Left ventricle myocardium superior (tissue), 1 donor: Measurements from ENCODE around the gene MXRA7. TPM values are rescaled to one million over a fixed set of nuclear protein-coding genes. Genes with fewer than 3 reads are reported as not detected.
A peak's percentile ranks its signal among the peaks of the same experiment; 100 is the strongest.
"Not testable (repeated sequence)": the region's sequence is repeated elsewhere in the genome, so short reads cannot be mapped to it uniquely, and the experiment has no call there.

Source experiments
- ATAC-seq: fragments of 200-7000 bp; cut with Tn5 transposase; one replicate; pipeline ENCODE4 v1.9.1; 2020; ENCODE audit warnings: mild to moderate bottlenecking, moderate library complexity
- DNase-seq: peaks from one replicate; pipeline ENCODE4 v3.0.0-alpha.2; 2020
- intact Hi-C: fragments of 100-400 bp; cut with micrococcal nuclease; formaldehyde crosslinking; loops from one replicate; pipeline ENCODE4 v1.11.0; 2022
- long read RNA-seq: library from polyadenylated mRNA; unstranded; transcript quantifications from one replicate; pipeline ENCODE4 v2.0.0, GENCODE V29; 2021
- total RNA-seq: library from RNA; stranded (reverse); fragmentation: NEBNext Ultra II Directional; extraction: Animal tissue kit (Norgen Biotek cat#: 25700); gene quantifications from one replicate; pipeline ENCODE4 v1.2.1, GENCODE V29; 2021
- donor health status: DM: no; HTN: yes; CAD: no; lungs with severe emphysema.

Gene MXRA7, protein sequence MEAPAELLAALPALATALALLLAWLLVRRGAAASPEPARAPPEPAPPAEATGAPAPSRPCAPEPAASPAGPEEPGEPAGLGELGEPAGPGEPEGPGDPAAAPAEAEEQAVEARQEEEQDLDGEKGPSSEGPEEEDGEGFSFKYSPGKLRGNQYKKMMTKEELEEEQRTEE
- 364 TPM for total RNA-seq
- long read RNA-seq, full-length matches to known transcripts = 1,185 of 1,282 reads
- long read RNA-seq, partial matches to known transcripts = 12 of 1,282 reads
- long read RNA-seq, other reads (novel, unspliced or antisense) = 85 of 1,282 reads

DNA sequence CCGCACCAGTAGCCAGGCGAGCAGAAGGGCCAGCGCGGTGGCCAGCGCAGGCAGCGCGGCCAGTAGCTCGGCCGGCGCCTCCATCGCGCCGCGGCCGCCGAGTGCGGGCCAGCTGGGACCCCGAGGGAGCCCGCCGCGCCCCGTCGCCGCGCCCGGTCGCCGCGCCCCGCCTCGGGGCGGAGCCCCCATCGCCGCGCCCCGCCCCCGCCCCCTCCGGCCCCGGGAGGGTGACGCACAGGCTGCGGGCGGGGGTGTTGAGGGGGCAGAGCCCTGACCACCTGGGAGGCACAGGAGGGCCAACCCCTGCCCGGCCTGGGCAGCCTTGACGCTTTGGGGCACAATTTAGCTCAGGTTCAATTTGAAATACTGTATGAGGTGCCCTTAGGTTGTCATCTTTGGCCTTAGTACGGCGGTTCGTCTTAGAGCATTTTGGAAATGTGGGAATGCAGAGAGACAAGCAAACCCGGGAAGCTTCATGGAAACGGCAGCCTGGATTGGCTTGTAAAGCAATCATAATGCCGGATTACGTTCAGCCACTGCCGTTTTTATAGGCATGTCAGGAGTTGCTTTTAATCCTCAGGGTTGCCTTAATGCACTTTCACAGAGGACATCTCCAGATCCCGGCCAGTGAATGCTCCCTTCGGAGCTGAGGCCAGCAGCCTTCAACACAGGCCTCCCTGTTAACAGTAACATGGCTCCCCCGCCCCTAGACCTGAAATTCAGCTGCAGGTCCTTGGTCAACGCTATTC, at the start of gene MXRA7:
TSS of gene MXRA7 (minus strand) at position 103 of the 749 bp plus-strand sequence. CDS start at position 84, 19 bp downstream.
- intact Hi-C loops = no loop called here
- DNase-seq (peak; percentile 88), ATAC-seq (peak; percentile 58)

DNA sequence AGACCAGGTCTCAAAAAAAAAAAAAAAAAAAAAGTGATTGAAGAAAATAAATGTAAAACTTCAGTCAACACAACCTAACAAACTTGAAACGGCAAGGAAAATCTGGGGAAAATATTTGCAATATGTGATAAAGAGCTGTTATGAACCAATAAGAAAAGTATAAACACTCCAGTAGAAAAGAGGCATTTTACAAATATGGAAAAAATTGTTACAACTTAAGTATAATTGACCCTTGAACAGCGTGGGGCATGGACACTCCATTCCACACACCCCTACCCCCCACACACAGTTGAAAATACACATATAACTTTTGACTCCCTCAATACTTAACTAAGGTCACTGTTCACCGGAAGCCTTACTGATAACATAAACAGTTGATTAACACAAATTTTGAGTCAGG, 47.8 kb upstream of the MXRA7 start:
- intact Hi-C loops = no loop called here
- no peak for ATAC-seq

DNA sequence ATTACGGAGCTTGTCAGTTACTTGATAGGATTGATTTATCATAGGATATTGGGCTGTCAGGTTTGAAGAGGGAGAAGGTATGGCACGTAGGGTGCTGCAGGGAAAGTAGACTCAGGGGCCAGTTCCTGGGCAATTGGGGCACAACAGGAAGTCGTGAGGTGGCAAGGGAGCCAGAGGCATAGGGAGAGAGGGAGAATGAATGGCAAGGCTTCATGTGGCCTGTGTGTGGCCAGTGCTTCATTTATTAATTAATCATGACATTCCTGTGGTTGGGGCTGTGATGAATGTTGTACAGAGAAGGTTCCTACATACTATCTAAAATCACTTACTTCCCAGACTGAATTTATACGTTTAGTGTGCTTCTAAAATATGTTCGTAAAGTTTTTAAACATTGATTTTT, 46.5 kb upstream of the MXRA7 start:
- intact Hi-C loops = no loop called here
- ATAC-seq (no peak), DNase-seq (no peak)

More for the DNA sequence above, 47.8 kb upstream of the MXRA7 start:
- DNase-seq = no peak

DNA sequence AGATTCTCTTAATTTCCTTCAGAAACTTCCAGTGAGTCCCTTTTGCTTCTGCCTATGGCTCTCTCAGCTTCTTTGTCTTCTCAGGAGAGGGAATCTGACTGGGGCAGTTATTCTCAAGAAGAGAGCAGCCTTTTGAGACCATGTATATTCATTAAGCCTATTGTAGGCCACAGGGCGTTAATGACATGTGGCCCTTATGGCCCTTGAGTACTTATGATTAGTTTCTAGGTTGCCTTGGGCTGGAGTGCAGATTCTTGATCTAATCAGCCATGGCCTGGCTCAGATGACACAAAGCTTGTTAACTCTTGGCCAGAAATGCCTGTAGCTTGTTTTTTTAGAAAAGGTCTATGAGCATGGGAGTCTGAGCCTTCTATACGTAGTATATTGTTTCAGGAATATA, 44.5 kb upstream of the MXRA7 start:
- intact Hi-C loops = no loop called here
- peak; percentile 55 for ATAC-seq

DNA sequence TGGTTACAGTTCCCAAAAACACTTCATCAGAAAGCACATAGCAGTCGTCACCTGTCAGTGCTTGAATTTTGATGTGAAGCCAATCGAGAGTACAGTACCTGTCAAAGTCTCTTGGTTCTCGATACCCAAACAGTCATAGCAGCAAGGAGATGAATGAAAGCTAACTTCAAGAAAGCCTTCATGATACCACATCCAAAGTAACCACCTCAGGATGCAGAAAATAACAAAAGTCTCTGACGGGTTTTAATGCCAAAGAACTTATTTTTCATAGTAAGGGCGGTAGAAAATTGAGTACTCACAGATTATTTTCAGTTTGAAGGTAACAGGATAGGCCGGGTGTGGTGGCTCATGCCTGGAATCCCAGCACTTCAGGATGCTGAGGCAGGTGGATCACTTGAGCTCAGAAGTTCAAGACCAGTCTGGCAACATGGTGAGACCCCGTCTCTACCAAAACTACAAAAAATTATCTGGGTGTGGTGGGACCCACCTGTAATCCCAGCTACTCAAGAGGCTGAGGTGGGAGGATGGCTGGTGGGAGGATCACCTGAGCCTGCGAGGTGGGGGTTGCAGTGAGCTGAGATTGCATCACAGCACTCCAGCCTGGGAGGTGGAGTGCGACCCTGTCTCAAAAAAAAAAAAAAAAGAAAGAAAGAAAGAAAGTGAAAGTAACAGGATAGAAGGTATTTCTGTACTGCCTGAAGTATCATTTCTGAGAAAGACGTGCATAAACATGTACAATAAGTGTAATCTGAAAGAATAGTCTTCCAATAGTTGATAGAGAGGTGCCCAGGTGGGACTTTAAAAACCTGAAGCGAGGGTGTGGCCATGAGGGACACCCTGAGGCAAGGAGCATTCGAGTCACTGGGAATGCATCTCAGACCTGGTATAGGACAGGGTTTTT, 42.5 kb upstream of the MXRA7 start:
- DNase-seq (no peak), ATAC-seq (peak; percentile 60)
- intact Hi-C loops = no loop called here

More for the DNA sequence above, 44.5 kb upstream of the MXRA7 start:
- no peak for DNase-seq

DNA sequence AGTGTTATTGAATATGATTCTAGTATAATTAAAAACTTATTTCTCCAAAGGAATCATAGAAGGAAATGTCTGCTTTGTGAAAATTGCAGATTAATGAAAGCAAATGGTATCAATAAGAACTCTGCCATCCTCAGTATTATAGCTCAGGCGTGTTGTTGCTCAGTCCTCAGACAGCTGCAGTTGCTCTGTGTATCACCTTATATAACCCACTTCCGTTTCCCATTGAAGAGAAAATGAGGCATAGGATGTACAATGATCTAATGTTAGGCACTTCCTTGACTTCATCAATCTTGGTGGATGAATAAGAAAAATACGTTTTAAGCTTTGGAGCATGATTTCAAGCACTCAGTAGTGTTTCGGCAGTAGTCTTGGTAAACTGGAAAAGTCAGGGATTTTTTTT, 41.2 kb upstream of the MXRA7 start:
- ATAC-seq (no peak), DNase-seq (no peak)
- intact Hi-C loops = no loop called here

DNA sequence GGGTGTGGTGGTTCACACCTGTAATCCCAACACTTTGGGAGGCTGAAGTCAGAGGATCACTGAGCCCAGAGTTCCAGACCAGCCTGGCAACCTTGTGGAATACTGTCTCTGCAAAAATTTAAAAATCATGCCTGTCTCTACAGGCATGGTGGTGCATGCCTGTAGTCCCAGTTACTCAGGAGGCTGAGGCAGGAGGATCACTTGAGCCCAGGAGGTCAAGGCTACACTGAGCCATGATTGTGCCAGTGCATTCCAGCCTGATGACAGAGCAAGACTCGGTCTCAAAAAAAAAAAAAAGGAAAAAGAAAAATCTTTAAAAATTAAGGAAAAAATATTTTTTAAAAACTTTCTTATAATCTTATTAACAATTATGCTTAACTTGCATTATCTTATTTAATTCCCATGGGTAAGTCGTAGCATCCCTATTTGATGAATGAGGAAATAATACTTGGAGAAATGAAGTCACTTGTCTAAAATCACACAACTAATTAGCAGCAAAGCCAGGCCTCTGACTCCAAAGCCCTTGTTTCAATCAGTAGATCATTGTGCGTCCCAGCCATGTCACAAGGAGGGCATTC, 40.7 kb upstream of the MXRA7 start:
- no peak for ATAC-seq
- no peak for DNase-seq
- intact Hi-C loops = no loop called here

DNA sequence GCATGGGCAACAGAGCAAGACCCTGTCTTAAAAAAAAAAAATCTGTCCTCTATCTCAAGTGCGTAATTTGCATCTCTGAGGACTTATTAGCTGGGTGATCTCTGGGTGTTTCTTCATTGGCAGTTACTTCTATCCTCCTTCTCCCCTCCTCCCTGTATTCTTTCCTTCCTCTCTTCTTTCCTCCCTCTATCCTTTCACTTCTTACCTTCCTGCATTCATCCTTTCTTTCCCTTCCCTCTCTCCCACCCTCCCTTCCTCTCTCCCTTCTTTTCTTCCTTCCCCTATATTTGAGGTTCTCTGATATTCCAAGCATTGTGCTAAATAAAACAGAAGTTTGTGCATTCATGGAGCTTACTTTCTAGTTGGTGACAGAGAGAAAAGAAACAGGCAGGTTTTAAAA, 37.9 kb upstream of the MXRA7 start:
- DNase-seq = no peak
- ATAC-seq = no peak
- intact Hi-C loops = no loop called here

DNA sequence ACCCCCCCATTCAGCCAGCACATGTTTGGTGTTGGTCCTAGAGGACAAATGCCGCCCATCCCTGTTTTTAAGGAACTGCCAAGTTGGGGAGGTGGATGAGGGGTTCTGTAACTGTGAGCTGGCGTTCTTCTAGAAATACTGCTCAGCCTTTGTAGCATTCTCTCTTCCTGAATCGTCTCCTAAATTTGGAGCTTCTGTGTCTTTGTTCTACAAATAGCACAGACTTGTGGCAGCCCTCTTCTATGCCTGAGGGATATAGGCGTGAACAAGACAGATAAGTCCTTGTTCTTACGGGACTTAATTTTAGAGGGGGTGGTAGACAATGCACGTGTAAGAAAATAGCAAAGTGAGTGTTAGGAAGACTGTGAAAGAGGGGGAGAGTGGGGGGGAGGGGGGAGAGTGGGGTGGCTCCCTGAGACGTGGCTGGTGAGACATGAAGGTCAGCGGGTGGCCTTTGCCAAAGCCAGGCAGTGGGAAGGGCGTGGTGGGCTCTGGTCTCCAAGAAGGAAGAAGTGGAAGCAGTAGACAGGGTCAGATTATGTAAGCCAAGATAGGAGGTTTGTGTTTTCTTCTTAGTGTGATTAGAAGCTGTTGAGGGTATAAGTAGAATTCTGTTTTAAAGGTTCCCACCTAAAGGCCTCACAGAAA, 37.1 kb upstream of the MXRA7 start:
- intact Hi-C loops = no loop called here
- DNase-seq (no peak), ATAC-seq (peak; percentile 75)

DNA sequence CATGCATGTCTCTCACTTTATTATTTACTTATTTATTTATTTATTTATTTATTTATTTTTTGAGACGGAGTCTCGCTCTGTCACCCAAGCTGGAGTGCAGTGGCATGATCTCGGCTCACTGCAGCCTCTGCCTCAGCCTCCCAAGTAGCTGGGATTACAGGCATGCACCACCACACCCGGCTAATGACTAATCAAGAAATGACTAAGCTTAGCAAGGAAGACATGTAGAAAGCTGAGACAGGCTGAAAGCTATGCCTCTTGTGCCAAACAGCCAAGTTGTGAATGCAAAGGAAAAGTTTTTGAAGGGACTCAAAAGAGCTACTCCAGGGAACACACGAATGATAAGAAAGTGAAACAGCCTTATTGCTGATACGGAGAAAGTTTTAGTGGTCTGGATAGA, 35.0 kb upstream of the MXRA7 start:
- ATAC-seq, intact Hi-C loops: not testable (repeated sequence)

DNA sequence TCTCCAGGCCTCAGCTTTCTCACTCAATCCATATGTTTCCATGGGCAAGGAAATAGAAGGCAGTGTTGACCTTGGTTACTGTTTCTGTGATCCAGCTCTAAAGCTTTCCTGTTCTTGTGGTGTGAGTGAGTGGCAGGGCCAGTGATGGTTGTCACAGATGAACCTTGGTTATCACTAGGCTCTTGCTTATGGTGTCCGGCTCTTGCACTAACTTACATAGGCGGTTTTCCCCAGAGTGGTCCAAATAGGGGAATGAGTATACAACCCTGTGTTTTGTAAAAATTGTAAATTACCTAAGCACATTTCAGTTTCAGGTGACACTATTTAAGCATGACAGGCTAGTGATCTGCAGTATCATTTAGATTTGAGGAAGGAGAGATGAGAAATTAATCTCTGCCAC, 34.0 kb upstream of the MXRA7 start:
- peak; percentile 17 for ATAC-seq
- DNase-seq = no peak
- intact Hi-C loops = no loop called here

More for the DNA sequence above, 35.0 kb upstream of the MXRA7 start:
- DNase-seq = not testable (repeated sequence)

DNA sequence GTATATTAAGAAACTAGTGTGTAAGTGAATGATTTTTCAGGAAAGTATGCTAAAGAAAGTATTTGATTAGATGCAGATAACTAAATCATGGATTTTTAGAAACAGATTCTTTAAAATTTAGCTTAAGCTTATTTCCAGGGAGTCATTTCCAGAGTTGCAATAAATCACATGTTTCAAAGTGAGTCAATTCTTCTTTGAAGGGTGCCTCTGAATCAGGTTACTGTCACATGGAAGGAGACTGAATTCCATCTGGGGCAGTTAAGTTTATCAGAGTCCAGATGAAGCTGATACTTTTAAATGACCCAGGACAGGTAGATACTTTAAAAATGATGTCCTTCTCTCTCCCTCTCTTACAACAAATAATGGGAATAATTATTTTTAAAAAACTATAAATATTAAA, 32.2 kb upstream of the MXRA7 start:
- DNase-seq = no peak
- no peak for ATAC-seq
- intact Hi-C loops = no loop called here

DNA sequence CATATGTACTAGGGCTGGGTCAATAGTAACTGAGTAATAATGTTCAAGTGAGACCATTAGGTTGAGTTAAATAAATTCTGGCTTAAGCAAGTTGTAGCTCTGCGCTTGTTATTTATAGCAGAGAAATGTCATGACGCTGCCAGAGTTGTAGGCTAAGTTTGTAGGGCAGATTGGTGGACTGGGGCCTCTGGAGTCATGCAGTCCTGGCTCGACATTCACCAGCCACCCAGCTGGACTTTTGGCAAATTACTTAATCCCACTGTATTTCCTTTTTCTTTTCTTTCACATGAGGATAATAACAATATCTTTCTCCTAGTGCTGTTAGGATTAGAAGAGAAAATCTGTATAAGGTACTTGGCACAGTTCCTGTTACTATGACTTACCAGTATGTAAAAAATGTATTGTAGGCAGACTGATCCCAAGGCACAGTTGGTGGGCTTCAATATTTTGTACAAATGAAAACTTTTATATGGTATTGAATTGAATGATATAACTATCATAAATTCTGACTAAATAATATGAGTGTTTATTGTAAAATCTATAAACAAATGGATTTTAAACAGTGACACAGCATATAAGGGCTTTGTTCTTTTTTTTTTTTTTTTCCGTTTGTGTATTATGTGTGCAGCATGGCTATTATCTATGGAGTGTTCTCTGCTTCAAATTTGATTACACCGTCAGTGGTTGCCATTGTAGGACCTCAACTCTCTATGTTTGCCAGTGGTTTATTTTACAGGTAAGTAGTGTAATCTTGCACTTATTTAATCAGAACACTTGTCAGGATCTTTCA, 29.8 kb upstream of the MXRA7 start:
- DNase-seq (peak; percentile 48), ATAC-seq (peak; percentile 5)
- intact Hi-C loops = no loop called here

DNA sequence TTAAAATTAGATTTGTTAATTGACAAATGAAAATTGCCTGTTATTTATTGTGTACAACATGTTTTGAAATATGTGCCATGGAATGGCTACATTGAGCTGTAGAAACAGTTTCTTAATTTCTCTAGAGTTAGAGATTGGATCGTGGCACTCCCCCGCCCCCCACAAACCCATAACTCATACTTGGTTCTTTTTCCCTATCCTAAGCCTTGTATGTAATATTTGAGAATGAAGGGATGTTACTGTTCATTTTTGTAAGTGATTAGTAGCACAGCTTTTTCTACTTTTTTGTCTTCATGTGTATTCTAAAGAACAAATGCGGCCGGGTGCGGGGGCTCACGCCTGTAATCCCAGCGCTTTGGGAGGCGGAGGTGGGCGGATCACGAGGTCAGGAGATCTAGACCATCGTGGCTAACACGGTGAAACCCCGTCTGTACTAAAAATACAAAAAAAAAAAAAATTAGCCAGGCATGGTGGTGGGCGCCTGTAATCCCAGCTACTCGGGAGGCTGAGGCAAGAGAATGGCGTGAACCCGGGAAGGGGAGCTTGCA, 28.9 kb upstream of the MXRA7 start:
- DNase-seq, ATAC-seq, intact Hi-C loops: not testable (repeated sequence)

DNA sequence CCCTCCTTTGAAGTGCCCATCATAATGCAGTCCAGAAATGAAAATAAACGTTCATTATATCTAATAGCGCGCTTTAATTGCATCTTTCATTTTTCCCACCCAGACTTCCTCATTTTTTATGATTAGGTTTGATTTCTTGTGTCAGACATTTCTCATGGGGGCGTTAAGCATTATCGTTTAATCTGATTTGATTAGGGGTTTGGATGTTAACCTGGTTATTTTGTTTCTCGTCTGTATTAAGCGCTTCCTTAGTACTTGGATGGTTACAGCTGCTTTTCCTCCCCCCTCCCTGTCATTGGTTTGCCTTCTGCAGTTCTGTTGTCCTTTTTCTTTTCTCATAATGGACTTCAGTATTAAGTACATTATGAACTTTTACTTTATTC, 27.7 kb upstream of the MXRA7 start:
- intact Hi-C loops = no loop called here
- ATAC-seq (no peak), DNase-seq (no peak)

DNA sequence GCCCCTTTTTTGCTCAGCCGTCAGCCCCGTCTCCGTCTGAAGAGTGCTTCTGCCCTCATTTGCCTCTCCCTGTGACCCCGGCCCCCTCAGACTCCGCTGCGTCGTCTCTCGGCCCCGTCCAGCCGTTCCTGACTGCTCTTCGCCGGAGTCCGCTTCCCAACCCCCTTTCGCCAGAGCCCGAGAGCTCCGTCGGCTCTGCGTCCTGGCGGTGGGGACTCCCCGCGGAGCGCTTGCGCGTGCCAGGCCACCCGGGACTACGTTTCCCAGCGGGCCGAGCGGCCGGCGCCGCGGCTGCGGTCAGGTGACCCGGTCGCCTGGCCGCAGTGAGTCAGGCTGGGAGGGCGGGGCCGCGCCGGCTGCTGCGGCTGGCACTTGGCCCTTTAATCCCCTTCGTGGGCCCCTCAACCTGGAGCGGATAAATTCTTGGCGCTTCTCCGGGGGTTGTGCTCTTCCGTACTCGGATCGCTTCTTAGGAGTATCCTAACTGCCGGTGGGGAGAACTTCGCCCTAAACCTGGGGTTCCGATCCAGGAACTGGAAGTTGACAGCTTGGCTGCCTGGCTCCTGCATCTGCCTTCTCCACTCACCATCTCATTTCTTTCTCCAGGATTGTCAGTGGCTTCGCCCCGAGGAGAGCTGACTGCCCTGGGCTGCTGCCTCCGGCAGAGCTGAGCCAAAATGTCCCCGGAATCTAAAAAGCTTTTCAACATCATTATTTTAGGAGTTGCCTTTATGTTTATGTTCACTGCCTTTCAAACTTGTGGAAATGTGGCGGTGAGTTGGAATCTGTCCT, 27.1 kb upstream of the MXRA7 start, which contains the start of gene MFSD11:
TSS of gene MFSD11 (plus strand) at position 444 of the 792 bp plus-strand sequence. CDS start at position 678, 234 bp downstream.
- DNase-seq = peak; percentile 95
- intact Hi-C loops = no loop called here
- ATAC-seq = peak; percentile 83
